Stimulated activated naive B cell treated with anti-CD40 and anti-IgM and Interleukin-4, amounts not matched to agents 10 μg/mL and 1 μg/mL and 100 μg/mL, for 72 hours (primary cell): ENCODE data around the gene FAM25C.
"Not testable (repeated sequence)": the region's sequence is repeated elsewhere in the genome, so short reads cannot be mapped to it uniquely, and the experiment has no call there.

ENCODE experiments used
- ATAC-seq, 2 donors: fragments of 150-1000 bp; cut with Tn5 transposase; replicated peaks; 2 replicates each; pipeline ENCODE4 v1.10.0; 2021; ENCODE audit warnings: moderate library complexity in 1 of 2
- DNase-seq: peaks from one replicate; pipeline ENCODE4 v3.0.0; 2021
- H3K27ac Mint-ChIP-seq: one replicate; pipeline ENCODE4 v1.8.0; 2022; ENCODE audit warnings: mild to moderate bottlenecking, mixed read lengths
- H3K27me3 Mint-ChIP-seq, 2 donors: one replicate each; pipeline ENCODE4 v1.8.0; 2022; ENCODE audit warnings: mixed read lengths in 2 of 2
- H3K36me3 Mint-ChIP-seq, 2 donors: one replicate each; pipeline ENCODE4 v1.8.0; 2022; ENCODE audit warnings: mixed read lengths in 2 of 2, mild to moderate bottlenecking in 1 of 2
- H3K4me1 Mint-ChIP-seq, 2 donors: one replicate each; pipeline ENCODE4 v1.8.0; 2022; ENCODE audit warnings: mixed read lengths in 2 of 2, mild to moderate bottlenecking in 1 of 2
- H3K4me3 Mint-ChIP-seq, 2 donors: one replicate each; pipeline ENCODE4 v1.8.0; 2022; ENCODE audit warnings: mild to moderate bottlenecking in 2 of 2, mixed read lengths in 2 of 2, moderate library complexity in 1 of 2
- H3K9me3 Mint-ChIP-seq, 2 donors: one replicate each; pipeline ENCODE4 v1.8.0; 2022; ENCODE audit warnings: mixed read lengths in 2 of 2, mild to moderate bottlenecking in 1 of 2

FAM25C gene

DNA sequence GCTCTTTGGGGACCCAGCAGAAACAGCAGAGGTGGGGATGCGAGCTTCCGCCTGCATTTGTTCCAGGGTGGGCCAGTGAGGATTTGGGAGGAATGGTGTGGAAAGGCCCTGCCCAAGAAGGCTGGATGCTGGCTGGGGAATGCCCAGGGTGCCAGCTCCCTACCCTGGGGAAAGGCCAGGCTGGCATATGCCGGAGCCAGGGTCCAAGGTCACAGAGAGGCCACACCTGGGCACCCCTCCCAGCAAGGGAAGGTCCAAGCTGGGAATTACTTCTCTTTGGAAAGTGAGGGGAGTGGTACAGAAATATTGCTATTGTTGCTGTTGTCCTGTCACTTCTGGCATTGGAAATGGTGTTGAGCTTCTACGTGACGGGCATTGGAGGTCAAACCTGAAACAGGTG is 28.0 kb downstream of the FAM25C start:
- not testable (repeated sequence) for H3K4me3 Mint-ChIP-seq, H3K27me3 Mint-ChIP-seq

DNA sequence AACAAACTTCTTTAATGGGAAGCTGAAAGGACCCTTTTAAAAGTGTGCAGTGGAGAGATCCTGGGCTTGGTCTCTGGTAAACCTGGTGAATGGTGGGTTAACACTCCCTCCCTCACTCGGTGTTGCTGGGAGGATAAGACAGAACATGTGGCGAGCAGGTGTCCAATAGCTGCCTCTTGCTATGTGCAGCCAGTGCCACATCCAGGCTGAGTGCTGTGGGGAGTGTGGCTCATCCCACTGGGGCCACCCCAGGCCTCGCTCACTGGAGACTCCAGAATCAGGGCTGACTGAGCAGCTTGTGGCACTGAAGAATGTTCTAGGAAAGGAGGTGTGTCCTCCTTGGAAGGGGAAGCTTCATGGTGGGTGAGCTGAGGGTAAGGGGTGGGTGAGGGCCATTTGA is 29.5 kb downstream of the FAM25C start:
- not testable (repeated sequence) for ATAC-seq, H3K4me1 Mint-ChIP-seq, H3K27ac Mint-ChIP-seq, H3K36me3 Mint-ChIP-seq, H3K9me3 Mint-ChIP-seq, H3K27me3 Mint-ChIP-seq, DNase-seq, H3K4me3 Mint-ChIP-seq

More for the DNA sequence above, 28.0 kb downstream of the FAM25C start:
- ATAC-seq, H3K9me3 Mint-ChIP-seq, H3K27ac Mint-ChIP-seq, DNase-seq, H3K4me1 Mint-ChIP-seq, H3K36me3 Mint-ChIP-seq: not testable (repeated sequence)

DNA sequence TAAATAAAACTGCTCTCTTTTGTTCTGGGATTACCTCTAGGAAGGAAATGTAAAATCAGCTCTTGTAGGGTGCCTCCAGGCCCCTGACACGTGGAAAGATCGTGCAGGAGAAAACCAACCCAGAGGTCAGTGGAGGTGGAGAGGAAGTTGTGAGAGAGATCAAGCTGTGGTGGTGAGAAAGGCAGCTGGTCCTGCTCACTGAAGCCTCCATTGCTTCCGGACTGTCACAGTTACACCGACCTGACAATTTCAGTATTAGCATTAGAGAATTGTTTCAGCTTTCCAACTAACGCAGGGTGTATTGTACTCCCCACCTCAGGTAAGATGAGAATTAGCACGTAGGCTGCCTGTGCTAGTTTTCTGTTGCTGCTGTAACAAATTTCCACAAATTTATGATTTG is 30.6 kb downstream of the FAM25C start:
- H3K4me1 Mint-ChIP-seq, DNase-seq, H3K27me3 Mint-ChIP-seq, H3K9me3 Mint-ChIP-seq, H3K36me3 Mint-ChIP-seq, H3K27ac Mint-ChIP-seq, ATAC-seq, H3K4me3 Mint-ChIP-seq: not testable (repeated sequence)

DNA sequence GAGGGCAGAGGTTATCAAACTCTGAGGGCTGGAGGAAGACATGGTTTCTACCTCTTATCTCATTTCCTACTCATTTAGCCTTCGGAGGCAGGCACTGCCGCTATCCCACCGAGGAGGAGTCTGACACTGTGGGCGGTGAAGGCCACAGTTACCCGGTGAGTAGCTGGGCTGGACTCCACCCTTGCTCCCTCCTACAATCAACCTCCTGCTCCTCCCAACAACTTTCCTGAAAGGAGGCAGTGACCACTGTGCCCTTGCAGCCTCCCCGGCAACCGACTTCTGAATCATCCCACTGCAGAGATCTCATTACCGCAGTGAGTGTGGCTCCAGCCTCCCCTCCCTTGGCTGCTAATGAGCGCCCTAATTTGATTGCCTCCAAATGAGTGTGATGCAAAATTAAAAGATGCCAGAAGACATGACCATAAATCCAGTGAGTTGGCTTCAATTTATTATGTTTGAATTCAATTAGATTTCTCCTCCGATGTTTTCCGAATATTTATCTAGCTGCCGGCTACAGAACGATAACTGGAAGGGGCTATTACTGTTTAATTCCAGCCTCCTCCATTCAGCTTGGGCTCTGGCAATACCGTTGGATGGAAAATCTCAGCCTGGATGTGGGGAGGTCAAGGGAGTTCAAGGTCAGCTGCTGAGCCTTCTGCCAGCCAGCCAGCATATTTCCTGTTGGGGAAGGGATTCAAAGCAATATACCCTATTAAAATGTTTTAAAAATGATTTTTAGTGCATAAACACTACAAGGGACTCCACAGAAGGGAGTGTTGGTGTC is 35.1 kb downstream of the FAM25C start:
- DNase-seq, H3K27me3 Mint-ChIP-seq: not testable (repeated sequence)

DNA sequence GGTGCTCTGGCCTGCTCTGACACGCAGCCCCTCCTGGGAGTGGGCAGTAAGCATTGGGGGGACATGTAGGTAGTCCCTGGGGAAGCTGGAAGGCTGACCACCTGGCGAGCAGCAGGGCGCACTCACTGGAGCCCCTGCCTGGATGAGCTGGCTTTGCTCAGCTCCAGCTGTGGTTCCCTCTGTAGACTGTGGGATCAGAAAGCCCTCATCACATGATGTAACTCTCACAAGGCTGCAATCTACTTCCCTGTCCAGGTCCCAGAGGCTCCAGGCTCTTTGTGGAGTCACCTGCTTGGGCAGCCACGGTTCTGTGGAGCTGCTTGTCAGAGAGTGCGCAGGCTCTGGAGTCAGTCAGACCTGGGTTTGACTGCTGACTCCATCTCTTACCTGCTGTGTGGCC is 36.8 kb downstream of the FAM25C start:
- H3K36me3 Mint-ChIP-seq, H3K4me1 Mint-ChIP-seq, H3K4me3 Mint-ChIP-seq, DNase-seq, H3K27me3 Mint-ChIP-seq, H3K27ac Mint-ChIP-seq, ATAC-seq, H3K9me3 Mint-ChIP-seq: not testable (repeated sequence)

More for the DNA sequence above, 35.1 kb downstream of the FAM25C start:
- H3K9me3 Mint-ChIP-seq, H3K27ac Mint-ChIP-seq, ATAC-seq, H3K36me3 Mint-ChIP-seq, H3K4me1 Mint-ChIP-seq, H3K4me3 Mint-ChIP-seq: not testable (repeated sequence)

DNA sequence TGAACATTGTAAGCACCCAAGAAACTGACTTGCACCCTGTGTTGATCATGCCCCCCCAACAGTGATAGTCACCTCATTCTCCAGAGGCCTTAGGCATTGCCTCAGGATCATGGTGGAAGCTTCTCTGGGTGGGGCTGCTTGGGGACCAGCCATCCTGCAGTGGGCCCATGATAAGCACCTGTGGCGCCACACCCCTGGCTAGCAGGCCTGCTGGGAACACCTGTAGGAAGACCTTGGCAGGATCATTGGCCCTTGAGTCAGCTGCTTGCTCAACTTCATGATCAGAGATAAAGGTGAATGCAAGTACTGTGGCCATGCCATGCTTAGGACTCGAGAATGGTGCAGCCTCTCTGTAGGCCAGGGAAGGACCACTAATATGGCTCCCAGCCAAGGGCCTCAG is 38.9 kb downstream of the FAM25C start:
- H3K4me3 Mint-ChIP-seq, H3K4me1 Mint-ChIP-seq, H3K9me3 Mint-ChIP-seq, H3K27me3 Mint-ChIP-seq, ATAC-seq, H3K36me3 Mint-ChIP-seq, H3K27ac Mint-ChIP-seq, DNase-seq: not testable (repeated sequence)

GRCh38 chr10:47959677-47960076 is 39.9 kb downstream of the FAM25C start:
- not testable (repeated sequence) for DNase-seq, H3K36me3 Mint-ChIP-seq, H3K27me3 Mint-ChIP-seq, H3K4me3 Mint-ChIP-seq, ATAC-seq, H3K4me1 Mint-ChIP-seq, H3K9me3 Mint-ChIP-seq, H3K27ac Mint-ChIP-seq

- DNase-seq, H3K27me3 Mint-ChIP-seq, H3K36me3 Mint-ChIP-seq, H3K27ac Mint-ChIP-seq, H3K9me3 Mint-ChIP-seq, ATAC-seq, H3K4me3 Mint-ChIP-seq, H3K4me1 Mint-ChIP-seq: not testable (repeated sequence)
These were observed 42.4 kb downstream of the FAM25C start for GRCh38 chr10:47957158-47957557.

GRCh38 chr10:47947424-47947823 is 52.2 kb downstream of the FAM25C start:
- H3K27me3 Mint-ChIP-seq, H3K36me3 Mint-ChIP-seq: not testable (repeated sequence)
- ATAC-seq, result peak in 1 of 2 donors; percentile 31

More at GRCh38 chr10:47947424-47947823, 52.2 kb downstream of the FAM25C start:
- H3K9me3 Mint-ChIP-seq, H3K4me3 Mint-ChIP-seq, H3K4me1 Mint-ChIP-seq, DNase-seq, H3K27ac Mint-ChIP-seq: not testable (repeated sequence)
